Caco-2 (cell line): ENCODE results near the gene CDC42. TPM values are rescaled to one million over a fixed set of nuclear protein-coding genes. Genes with fewer than 3 reads are reported as not detected.
A peak's percentile ranks its signal among the peaks of the same experiment; 100 is the strongest.

Source experiments
- BruUV-seq: library from RNA; stranded (reverse); fragments of 400-500 nt; replicated peaks from 2 replicates; lab custom pipeline; 2021; lab: Mats Ljungman, UMichigan
- CTCF ChIA-PET: fragments of 300-600 bp; sonication (Branson Sonifier 250); formaldehyde crosslinking; loops from one replicate; lab custom pipeline; 2022; ENCODE audit warnings: antibody characterized with exemption; lab: Charles Lee
- POLR2A ChIA-PET: fragments of 300-600 bp; sonication (Branson Sonifier 250); formaldehyde crosslinking; loops from one replicate; lab custom pipeline; 2022; ENCODE audit warnings: antibody characterized with exemption; lab: Charles Lee
- DNase-seq, 2 experiments: peaks; one replicate each; pipeline versions ENCODE4 v3.0.0 to v3.0.0-alpha.2; 2020 to 2022
- H3K27me3 ChIP-seq: replicated peaks from 2 replicates; pipeline ENCODE4 v1.6.0; 2011; ENCODE audit warnings: low read length; ENCODE audit not compliant: control insufficient read depth, insufficient read depth
- H3K36me3 ChIP-seq: 2 replicates; pipeline ENCODE4 v1.5.1; 2011; ENCODE audit warnings: low read length; ENCODE audit not compliant: control insufficient read depth, insufficient read depth
- H3K4me1 ChIP-seq: fragments of 250-450 bp; sonication (Bioruptor Pico); 2 replicates; pipeline ENCODE4 v1.5.1; 2020; ENCODE audit warnings: mild to moderate bottlenecking
- H3K4me3 ChIP-seq: 2 replicates; pipeline ENCODE4 v1.5.1; 2011; ENCODE audit warnings: low read depth, mild to moderate bottlenecking, control low read depth, low read length
- H3K9me3 ChIP-seq: fragments of 250-450 bp; sonication (Bioruptor Pico); 2 replicates; pipeline ENCODE4 v1.5.1; 2020; ENCODE audit warnings: mild to moderate bottlenecking, moderate library complexity
- H3K27ac Mint-ChIP-seq: one replicate; pipeline ENCODE4 v1.8.0; 2022; ENCODE audit warnings: mixed read lengths; ENCODE audit not compliant: unreplicated experiment
- H3K27me3 Mint-ChIP-seq: one replicate; pipeline ENCODE4 v1.8.0; 2022; ENCODE audit warnings: mixed read lengths; ENCODE audit not compliant: insufficient read depth, unreplicated experiment
- H3K36me3 Mint-ChIP-seq: one replicate; pipeline ENCODE4 v1.8.0; 2022; ENCODE audit warnings: mild to moderate bottlenecking, mixed read lengths; ENCODE audit not compliant: insufficient read depth, unreplicated experiment
- H3K4me1 Mint-ChIP-seq: one replicate; pipeline ENCODE4 v1.8.0; 2022; ENCODE audit warnings: low read depth, mixed read lengths; ENCODE audit not compliant: unreplicated experiment
- H3K4me3 Mint-ChIP-seq: one replicate; pipeline ENCODE4 v1.8.0; 2022; ENCODE audit warnings: mild to moderate bottlenecking, moderate library complexity, mixed read lengths; ENCODE audit not compliant: unreplicated experiment
- H3K9me3 Mint-ChIP-seq: one replicate; pipeline ENCODE4 v1.8.0; 2022; ENCODE audit warnings: mixed read lengths; ENCODE audit not compliant: unreplicated experiment
- intact Hi-C: fragments of 100-400 bp; cut with micrococcal nuclease; formaldehyde crosslinking; loops from one replicate; pipeline ENCODE4 v1.10.0; 2022; ENCODE audit not compliant: unreplicated experiment
- total RNA-seq: library from RNA; stranded (reverse); gene quantifications from 2 replicates; pipeline ENCODE4 v1.2.3, GENCODE V29; 2022
- TF ChIP-seq, protein P1 (sequence below), 2 experiments: fragments of 200-600 bp in 1 of 2; IDR thresholded peaks; 1 replicate in 1 of 2; 2 replicates in 1 of 2; pipeline versions ENCODE4 v1.5.1 to v1.8.0; 2011 to 2022; ENCODE audit warnings: antibody characterized with exemption in 1 of 2, control low read depth in 1 of 2, inconsistent platforms in 1 of 2, low read depth in 1 of 2, low read length in 1 of 2, mild to moderate bottlenecking in 1 of 2, moderate library complexity in 1 of 2; ENCODE audit not compliant: insufficient read depth in 1 of 2, severe bottlenecking in 1 of 2, unreplicated experiment in 1 of 2

The CDC42 gene
- total RNA-seq, 1 experiment from 2014 or later = 240 TPM

DNA sequence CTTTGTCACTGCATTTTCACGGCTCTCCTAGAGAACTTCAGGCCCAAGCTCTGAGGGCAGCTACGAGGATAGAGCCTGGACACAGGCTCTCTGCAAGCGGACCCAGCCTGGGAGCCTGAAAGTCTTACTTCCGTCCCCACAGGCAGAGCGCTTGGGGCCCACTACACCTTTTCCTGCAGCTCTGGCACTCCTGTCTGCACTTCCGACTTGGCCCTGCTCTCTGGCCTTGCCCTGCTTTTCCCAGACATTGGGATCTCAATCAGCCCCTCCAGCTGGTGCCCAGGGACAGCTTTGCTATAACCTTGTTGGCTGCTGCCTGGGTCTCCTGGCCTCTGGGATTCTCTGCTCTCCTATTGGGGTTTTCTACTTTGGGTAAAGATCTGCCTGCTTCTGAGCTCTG, 62.8 kb downstream of the CDC42 start:
- Histone ChIP-seq H3K36me3 (no peaks in the 10 kb centered on the region; the same call in none of the 2 replicates), H3K4me3 (no peak overlapping the region), H3K9me3 (no peaks in the 10 kb centered on the region), H3K4me1 (no peaks in the 10 kb centered on the region), H3K27me3 (no peaks in the 10 kb centered on the region)
- Mint-ChIP-seq H3K4me1 (no peaks in the 10 kb centered on the region), H3K9me3 (no peaks in the 10 kb centered on the region), H3K27me3 (no peaks in the 10 kb centered on the region), H3K36me3 (peaks cover 61% of the 10 kb centered on the region), H3K27ac (peak overlapping the region; percentile 1), H3K4me3 (no peak overlapping the region)
- TF ChIP-seq, protein P1, sequence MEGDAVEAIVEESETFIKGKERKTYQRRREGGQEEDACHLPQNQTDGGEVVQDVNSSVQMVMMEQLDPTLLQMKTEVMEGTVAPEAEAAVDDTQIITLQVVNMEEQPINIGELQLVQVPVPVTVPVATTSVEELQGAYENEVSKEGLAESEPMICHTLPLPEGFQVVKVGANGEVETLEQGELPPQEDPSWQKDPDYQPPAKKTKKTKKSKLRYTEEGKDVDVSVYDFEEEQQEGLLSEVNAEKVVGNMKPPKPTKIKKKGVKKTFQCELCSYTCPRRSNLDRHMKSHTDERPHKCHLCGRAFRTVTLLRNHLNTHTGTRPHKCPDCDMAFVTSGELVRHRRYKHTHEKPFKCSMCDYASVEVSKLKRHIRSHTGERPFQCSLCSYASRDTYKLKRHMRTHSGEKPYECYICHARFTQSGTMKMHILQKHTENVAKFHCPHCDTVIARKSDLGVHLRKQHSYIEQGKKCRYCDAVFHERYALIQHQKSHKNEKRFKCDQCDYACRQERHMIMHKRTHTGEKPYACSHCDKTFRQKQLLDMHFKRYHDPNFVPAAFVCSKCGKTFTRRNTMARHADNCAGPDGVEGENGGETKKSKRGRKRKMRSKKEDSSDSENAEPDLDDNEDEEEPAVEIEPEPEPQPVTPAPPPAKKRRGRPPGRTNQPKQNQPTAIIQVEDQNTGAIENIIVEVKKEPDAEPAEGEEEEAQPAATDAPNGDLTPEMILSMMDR (IDR thresholded peaks at IDR 0.05; ENCODE audit: insufficient read depth in 1 of 2, low read depth in 1 of 2, low read length in 1 of 2, severe bottlenecking in 1 of 2, unreplicated experiment in 1 of 2) = no peak
- BruUV-seq = no TSS peak
- intact Hi-C loops = no loop called here
- DNase-seq = no peak
- ChIA-PET POLR2A (no interaction called here), CTCF (no interaction called here)

DNA sequence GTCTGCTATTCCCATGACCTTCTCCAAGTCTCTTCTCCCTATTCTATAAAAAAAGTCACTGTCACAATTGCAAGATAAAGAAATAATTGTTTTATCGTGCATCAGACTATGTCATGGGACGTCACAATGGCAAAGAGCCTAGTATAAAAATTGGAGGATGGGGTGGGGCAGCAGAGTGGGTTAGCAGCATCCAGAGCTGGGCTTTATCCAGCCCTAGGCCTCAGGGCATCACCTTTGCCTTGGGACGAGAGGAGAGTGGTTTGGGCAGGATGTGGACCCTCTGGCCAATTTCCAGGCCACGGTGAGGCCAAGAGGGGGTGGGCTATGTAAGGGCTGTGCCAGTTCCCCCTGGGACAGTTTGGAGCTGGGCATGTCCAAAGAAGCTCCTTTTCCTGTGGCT, 64.7 kb downstream of the CDC42 start:
- Histone ChIP-seq H3K4me1 (no peaks in the 10 kb centered on the region; the same call in 1 of the 2 replicates), H3K27me3 (no peaks in the 10 kb centered on the region), H3K4me3 (no peak overlapping the region), H3K36me3 (no peaks in the 10 kb centered on the region; the same call in none of the 2 replicates), H3K9me3 (no peaks in the 10 kb centered on the region)
- Mint-ChIP-seq H3K27me3 (no peaks in the 10 kb centered on the region), H3K27ac (no peak overlapping the region), H3K4me1 (no peaks in the 10 kb centered on the region), H3K4me3 (no peak overlapping the region), H3K9me3 (no peaks in the 10 kb centered on the region), H3K36me3 (peaks cover 61% of the 10 kb centered on the region)
- no TSS peak for BruUV-seq
- ChIA-PET CTCF (no interaction called here), POLR2A (no interaction called here)
- peak in 1 of 2 experiments; percentile 19 for DNase-seq
- intact Hi-C loops = no loop called here
- TF ChIP-seq, protein P1 (IDR thresholded peaks at IDR 0.05; ENCODE audit: insufficient read depth in 1 of 2, low read depth in 1 of 2, low read length in 1 of 2, severe bottlenecking in 1 of 2, unreplicated experiment in 1 of 2) = no peak

DNA sequence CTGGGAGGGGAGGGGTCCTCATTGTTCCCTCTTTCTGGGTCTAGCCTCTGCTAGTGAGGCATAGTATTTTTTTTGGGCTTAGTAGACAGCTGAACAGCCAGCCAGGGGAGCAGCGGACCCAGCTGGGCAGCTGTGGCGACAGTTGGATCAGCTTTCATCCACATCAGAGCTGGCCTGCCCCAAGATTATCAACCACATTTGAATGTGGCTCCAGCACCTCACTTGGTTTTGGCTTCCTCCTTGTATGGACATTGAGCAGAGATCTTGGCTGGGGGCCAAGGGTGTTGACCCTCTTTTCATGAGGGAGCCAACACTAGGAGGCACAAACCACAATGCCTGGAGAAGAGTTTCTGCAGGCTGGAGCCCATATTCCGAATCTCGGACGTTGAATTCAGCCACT, 65.3 kb downstream of the CDC42 start:
- ChIA-PET CTCF (no interaction called here), POLR2A (no interaction called here)
- Mint-ChIP-seq H3K4me3 (no peak overlapping the region), H3K9me3 (no peaks in the 10 kb centered on the region), H3K27me3 (no peaks in the 10 kb centered on the region), H3K4me1 (no peaks in the 10 kb centered on the region), H3K36me3 (peaks cover 56% of the 10 kb centered on the region), H3K27ac (no peak overlapping the region)
- BruUV-seq = no TSS peak
- Histone ChIP-seq H3K4me1 (peaks cover 5% of the 10 kb centered on the region; the same call in 1 of the 2 replicates), H3K9me3 (no peaks in the 10 kb centered on the region), H3K27me3 (no peaks in the 10 kb centered on the region), H3K36me3 (no peaks in the 10 kb centered on the region; the same call in none of the 2 replicates), H3K4me3 (no peak overlapping the region)
- TF ChIP-seq, protein P1 (IDR thresholded peaks at IDR 0.05; ENCODE audit: insufficient read depth in 1 of 2, low read depth in 1 of 2, low read length in 1 of 2, severe bottlenecking in 1 of 2, unreplicated experiment in 1 of 2) = no peak
- intact Hi-C loops = no loop called here
- peak in 1 of 2 experiments; percentile 12 for DNase-seq
